CD4-positive, alpha-beta T cell treated with Interferon alpha-2 for 1 hour (primary cell): ENCODE data around the gene CDC14B.
"Not testable (repeated sequence)": the region's sequence is repeated elsewhere in the genome, so short reads cannot be mapped to it uniquely, and the experiment has no call there.

Experiments used
- DNase-seq, 2 donors: peaks; one replicate each; pipeline ENCODE4 v3.0.0-alpha.2; 2020 to 2022

The CDC14B gene

GRCh38 chr9:96619491-96620180, at the start of gene CDC14B:
Gene CDC14B (minus strand): TSS chr9:96619843. CDS start chr9:96619378, 465 bp downstream.
- peak; percentile 79 to 81 for DNase-seq

GRCh38 chr9:96668868-96669534, 49.4 kb upstream of the CDC14B start:
- DNase-seq, result no peak

DNA sequence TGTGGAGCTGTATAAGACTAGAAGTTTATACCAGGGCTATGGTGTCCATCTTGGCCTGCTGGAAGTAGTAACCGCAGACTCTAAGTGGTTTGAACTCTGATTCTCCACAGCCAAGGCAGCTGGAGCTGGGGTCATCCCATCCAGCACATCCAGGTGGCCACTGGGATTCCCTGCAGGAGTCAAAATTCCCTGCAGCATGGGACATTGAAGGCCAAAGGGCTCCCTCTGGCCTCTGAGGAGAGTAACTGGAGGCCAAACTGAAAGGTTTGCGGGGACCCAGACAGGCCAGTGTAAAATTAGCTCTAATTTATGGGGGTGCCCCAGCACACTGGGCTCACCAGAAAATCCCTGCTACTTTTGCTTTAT, 47.7 kb upstream of the CDC14B start:
- no peak for DNase-seq

DNA sequence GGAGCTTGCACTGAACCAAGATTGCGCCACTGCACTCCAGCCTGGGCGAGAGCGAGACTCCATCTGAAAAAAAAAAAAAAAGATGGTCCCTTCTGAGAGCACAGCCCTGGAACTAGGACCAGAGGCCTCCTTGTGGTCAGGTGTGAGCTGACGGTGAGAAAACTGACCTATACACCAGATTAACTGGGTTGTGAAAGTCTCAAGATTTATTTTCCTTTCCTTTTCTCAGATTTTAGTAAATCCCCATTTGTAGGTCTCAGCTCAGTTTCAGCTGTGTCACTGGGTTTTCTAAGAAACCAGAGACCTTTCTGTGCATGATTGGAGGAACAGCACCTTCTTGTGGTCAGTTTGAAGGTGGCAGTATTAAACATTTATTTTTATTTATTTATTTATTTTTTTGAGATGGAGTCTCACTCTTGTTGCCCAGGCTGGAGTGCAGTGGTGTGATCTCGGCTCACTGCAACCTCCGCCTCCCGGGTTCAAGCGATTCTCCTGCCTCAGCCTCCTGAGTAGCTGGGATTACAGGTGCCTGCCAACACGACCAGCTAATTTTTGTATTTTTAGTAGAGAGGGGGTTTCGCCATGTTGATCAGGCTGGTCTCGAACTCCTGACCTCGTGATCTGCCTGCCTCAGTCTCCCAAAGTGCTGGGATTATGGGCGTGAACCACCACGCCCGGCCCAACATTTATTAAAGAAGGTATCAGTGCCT, 47.2 kb upstream of the CDC14B start:
- DNase-seq, result peak; percentile 27 to 66

DNA sequence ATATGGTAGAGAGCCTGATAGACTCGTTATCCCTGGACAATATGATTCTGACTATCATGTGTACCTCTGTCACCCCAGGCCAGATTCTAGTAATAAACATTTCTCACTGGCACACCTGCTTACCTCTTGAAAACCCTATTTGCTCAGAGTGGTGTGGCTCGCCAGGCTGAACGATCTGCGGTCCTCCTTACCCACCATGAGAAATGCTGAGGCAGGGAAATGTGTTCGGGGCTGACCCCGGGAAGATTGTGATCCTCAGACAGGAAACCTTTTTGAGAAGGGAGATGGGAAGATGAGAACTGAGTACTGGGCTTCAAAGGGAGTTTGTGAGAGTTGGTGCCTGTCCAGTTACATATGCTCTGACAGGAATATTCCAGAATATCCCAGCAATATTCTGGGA, 46.1 kb upstream of the CDC14B start:
- no peak for DNase-seq

- no peak for DNase-seq
These were observed 44.0 kb upstream of the CDC14B start for GRCh38 chr9:96663506-96664120.

DNA sequence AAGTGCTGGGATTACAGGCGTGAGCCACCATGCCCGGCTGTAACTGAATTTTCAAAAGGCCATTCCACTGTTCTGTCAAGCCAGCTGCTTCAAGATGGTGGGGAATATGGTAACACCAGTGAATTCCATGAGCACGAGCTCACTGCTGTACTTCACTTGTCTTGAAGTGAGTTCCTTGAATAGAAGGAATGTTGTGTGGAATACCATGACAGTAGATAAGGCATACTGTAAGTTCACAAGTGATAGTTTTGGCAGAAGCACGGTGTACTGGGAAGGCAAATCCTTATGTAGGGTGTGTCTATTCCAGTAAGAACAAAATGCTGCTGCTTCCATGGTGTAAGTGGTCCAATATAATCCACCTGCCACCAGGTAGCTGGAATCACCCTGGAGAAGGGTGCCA, 42.1 kb upstream of the CDC14B start:
- DNase-seq, result no peak

GRCh38 chr9:96660692-96661248, 41.1 kb upstream of the CDC14B start:
- no peak for DNase-seq

- peak; percentile 82 to 85 for DNase-seq
These were observed 35.7 kb upstream of the CDC14B start, which contains the start of gene PRXL2C for GRCh38 chr9:96655198-96655851. Gene PRXL2C (minus strand): TSS chr9:96655317. CDS start chr9:96655281, 36 bp downstream.

- peak; percentile 85 to 88 for DNase-seq
These were observed 35.0 kb upstream of the CDC14B start for GRCh38 chr9:96654450-96655197.

DNA sequence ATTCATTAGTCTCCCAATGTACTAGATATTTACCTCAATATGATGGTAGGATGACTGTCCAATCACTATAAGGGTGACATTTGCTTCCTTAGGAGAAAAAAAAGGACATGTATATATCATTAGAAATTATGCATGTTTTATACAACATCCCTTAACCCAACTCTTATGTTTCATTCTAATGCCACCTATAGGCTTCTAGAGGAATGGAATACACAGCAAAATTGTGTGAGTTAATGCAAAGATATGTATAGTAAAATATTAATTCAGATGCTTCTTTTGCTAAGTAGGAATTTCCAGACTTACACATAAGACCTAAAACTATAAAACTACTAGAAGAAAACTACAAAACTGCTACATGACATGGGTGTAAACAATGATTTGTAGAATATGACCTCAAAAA, 32.0 kb upstream of the CDC14B start:
- peak in 1 of 2 donors; percentile 43 for DNase-seq

- DNase-seq, result no peak
These were observed 30.1 kb upstream of the CDC14B start for GRCh38 chr9:96649620-96650324.

DNA sequence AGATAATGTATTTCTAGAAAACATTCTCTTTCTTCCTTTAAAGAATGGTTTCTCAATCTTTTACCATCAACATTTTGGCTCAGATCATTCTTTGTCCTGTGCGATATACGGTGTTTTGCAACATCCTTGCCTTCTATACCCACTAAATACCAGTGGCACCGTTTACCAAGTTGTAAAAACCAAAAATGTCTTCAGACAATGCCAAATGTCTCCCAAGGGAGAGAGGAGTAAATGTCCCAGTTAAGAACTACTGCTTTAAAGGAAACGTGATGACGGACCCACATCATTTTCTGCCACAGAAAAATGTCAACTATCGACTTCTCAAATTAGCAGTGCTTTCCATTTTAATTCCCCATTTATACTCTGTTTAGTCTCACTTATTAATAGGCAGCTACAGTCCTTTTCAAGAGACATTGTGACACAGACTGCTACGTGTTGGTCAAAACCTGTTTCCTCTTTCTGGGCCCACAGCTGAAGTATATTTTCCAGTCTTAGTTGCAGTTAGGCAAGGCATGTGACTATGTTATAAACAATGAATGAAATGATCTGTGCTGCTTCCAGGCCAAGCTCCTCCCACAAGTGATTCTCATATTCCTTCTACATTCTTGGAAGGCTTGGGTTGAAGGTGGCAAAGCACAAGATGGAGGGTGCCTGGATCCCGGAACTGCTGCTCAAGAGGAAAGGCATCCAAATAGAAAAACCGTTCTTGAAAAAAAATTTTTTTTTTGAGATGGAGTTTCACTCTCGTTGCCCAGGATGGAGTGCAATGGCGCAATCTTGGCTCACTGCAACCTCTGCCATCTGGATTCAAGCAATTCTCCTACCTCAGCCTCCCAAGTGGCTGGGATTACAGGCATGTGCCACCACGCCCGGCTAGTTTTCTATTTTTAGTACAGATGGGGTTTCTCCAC, 26.7 kb upstream of the CDC14B start:
- peak; percentile 8 to 32 for DNase-seq

GRCh38 chr9:96644137-96644536, 24.5 kb upstream of the CDC14B start:
- no peak for DNase-seq

DNA sequence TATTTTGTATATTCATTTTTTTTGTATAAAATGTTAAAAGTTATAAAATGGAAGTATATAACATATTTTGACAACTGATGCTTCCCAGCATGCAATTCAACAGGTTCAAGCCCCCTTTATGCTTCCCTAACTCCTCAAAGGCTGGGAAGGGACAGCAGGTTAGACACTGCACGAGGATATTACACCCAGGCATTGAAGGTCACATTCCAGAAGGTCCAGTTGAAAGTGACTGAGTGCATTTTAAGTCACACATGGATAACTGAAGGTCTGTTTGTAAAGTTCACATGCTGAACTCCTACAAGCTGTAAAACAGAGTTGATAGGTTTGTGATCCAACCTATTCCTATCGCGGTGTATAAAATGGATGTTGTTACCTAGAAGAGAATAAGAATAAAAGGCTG, 21.9 kb upstream of the CDC14B start:
- DNase-seq, result no peak

GRCh38 chr9:96638606-96639364, 19.1 kb upstream of the CDC14B start:
- no peak for DNase-seq

DNA sequence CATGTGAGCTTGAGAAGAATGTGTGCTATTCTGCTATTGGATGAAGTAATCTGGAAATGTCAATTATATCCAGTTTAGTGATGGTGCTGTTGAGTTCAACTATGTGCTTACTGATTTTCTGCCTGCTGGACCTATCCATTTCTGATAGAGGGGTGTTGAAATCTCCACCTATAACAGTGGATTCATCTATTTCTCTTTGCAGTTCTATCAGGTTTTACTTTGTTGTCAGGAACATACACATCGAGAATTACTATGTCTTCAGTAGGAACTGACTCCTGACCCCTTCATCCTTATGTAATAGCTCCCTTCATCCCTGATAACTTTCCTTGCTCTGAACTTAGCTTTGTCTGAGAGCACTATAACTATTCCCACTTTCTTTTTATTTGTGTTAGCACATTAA, 16.7 kb upstream of the CDC14B start:
- no peak for DNase-seq

DNA sequence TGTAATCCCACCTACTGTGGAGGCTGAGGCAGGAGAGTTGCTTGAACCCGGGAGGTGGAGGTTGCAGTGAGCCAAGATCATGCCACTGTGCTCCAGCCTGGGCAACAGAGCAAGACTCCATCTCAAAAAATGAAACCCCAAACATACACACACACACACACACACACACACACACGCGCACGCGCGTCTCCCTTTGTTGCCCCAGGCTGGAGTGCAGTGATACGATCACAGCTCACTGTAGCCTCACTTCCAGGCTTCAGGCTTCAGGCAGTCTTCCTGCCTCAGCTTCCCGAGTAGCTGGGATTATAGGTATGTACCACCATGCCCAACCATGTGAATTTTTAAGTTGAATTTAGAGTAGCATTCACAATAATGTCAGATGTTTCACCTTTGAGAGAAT, 13.9 kb upstream of the CDC14B start:
- DNase-seq, result not testable (repeated sequence)

DNA sequence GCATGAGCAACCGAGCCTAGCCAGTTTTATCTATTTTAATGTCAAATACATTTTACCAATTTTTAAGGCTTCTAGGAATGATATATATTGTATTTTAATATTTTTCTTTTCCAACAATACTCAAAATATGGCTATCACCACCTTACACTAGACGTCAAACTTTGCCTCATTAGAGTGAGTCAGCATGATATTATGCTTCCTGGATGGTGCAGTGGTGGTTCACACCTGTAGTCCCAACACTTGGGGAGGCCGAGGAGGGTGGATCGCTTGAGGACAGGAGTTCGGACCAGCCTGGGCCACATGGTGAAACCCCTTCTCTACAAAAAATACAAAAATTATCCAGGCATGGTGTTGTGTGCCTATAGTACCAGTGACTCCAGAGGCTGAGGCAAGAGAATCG, 7.3 kb upstream of the CDC14B start:
- DNase-seq, result no peak
